Glutamatergic neuron (in vitro differentiated cells): ENCODE data around the gene LLGL2. TPM values are rescaled to one million over a fixed set of nuclear protein-coding genes. Genes with fewer than 3 reads are reported as not detected.
A peak's percentile ranks its signal among the peaks of the same experiment; 100 is the strongest.

Source experiments
- DNase-seq: peaks from one replicate; pipeline ENCODE4 v3.0.0; 2022
- H3K27ac Mint-ChIP-seq: one replicate; pipeline ENCODE4 v1.8.0; 2020; ENCODE audit warnings: mild to moderate bottlenecking, mixed read lengths, inconsistent platforms; ENCODE audit not compliant: unreplicated experiment
- H3K27me3 Mint-ChIP-seq: one replicate; pipeline ENCODE4 v1.8.0; 2020; ENCODE audit warnings: mild to moderate bottlenecking, moderate library complexity, mixed read lengths, inconsistent platforms; ENCODE audit not compliant: unreplicated experiment
- H3K36me3 Mint-ChIP-seq: one replicate; pipeline ENCODE4 v1.8.0; 2020; ENCODE audit warnings: mild to moderate bottlenecking, mixed read lengths, inconsistent platforms; ENCODE audit not compliant: unreplicated experiment
- H3K4me1 Mint-ChIP-seq: one replicate; pipeline ENCODE4 v1.8.0; 2020; ENCODE audit warnings: mild to moderate bottlenecking, low read depth, mixed read lengths, inconsistent platforms; ENCODE audit not compliant: unreplicated experiment
- H3K4me3 Mint-ChIP-seq: one replicate; pipeline ENCODE4 v1.8.0; 2020; ENCODE audit warnings: mild to moderate bottlenecking, mixed read lengths, inconsistent platforms; ENCODE audit not compliant: unreplicated experiment
- H3K9me3 Mint-ChIP-seq: one replicate; pipeline ENCODE4 v1.8.0; 2020; ENCODE audit warnings: mild to moderate bottlenecking, moderate library complexity, mixed read lengths, inconsistent platforms; ENCODE audit not compliant: unreplicated experiment
- CTCF ChIP-seq: fragments of 200-600 bp; sonication (generic); IDR thresholded peaks from one replicate; pipeline ENCODE4 v1.5.0; 2021; ENCODE audit not compliant: partially characterized antibody, unreplicated experiment
- total RNA-seq: library from RNA; stranded (reverse); fragmentation: NEBNext Ultra II Directional; extraction: Animal tissue kit (Norgen Biotek cat#: 25700); gene quantifications from one replicate; pipeline ENCODE4 v1.2.1, GENCODE V29; 2021; ENCODE audit not compliant: unreplicated experiment

The LLGL2 gene
- total RNA-seq, 1 donor from 2014 or later = 4.8 TPM

- no peak for DNase-seq
- TF ChIP-seq CTCF = no peak
- Mint-ChIP-seq H3K9me3 (peaks cover 1% of the 10 kb centered on the region), H3K36me3 (no peaks in the 10 kb centered on the region), H3K4me3 (no peak overlapping the region), H3K27me3 (no peaks in the 10 kb centered on the region), H3K27ac (no peak overlapping the region), H3K4me1 (no peaks in the 10 kb centered on the region)
Observed at GRCh38 chr17:75617675-75618074, 92.2 kb downstream of the LLGL2 start.

DNA sequence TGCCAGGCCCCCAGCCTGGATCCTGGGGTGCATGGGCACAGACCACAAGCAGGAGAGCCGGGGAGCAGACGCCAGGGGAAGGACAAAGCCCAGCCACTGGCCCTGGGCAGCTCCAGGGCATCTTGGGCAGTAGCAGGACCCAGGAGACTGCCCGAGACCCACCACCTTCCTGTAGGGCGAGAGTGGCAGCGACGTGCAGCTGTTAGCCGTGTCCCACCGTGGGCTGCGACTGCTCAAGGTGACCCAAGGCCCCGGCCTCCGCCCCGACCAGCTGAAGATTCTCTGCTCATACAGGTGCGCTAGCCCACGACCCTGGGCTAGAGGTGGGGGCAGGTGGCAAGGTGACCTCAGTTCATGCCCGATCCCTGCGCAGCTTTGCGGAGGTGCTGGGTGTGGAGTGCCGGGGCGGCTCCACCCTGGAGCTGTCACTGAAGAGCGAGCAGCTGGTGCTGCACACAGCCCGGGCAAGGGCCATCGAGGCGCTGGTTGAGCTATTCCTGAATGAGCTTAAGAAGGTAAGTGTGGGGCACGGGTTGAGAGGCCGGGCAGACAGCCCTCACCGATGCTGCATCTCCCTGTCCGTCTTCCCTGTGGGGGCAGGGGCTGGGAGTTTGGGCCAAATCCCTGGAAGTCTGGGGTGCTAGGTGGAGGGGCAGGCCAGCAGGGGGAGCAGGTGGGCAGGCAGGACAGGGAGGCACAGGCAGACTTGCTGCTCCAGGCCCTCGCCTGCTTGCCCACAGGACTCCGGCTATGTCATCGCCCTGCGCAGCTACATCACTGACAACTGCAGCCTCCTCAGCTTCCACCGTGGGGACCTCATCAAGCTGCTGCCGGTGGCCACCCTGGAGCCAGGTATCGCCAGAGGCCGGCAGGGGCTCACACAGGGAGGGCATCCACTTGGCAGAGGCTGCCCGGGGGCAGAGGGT is 94.3 kb downstream of the LLGL2 start:
- no peak overlapping the region for H3K4me3 Mint-ChIP-seq
- H3K27ac Mint-ChIP-seq = no peak overlapping the region
- peak; percentile 86 for DNase-seq
- H3K36me3 Mint-ChIP-seq = no peaks in the 10 kb centered on the region
- H3K4me1 Mint-ChIP-seq = no peaks in the 10 kb centered on the region
- peaks cover 3% of the 10 kb centered on the region for H3K9me3 Mint-ChIP-seq
- H3K27me3 Mint-ChIP-seq = peaks cover 4% of the 10 kb centered on the region
- peak; percentile 80 for TF ChIP-seq CTCF

GRCh38 chr17:75621489-75621888 is 96.0 kb downstream of the LLGL2 start:
- no peaks in the 10 kb centered on the region for H3K4me1 Mint-ChIP-seq
- no peak overlapping the region for H3K4me3 Mint-ChIP-seq
- TF ChIP-seq CTCF = no peak
- H3K9me3 Mint-ChIP-seq = peaks cover 3% of the 10 kb centered on the region
- no peak overlapping the region for H3K27ac Mint-ChIP-seq
- no peak for DNase-seq
- peaks cover 4% of the 10 kb centered on the region for H3K27me3 Mint-ChIP-seq
- H3K36me3 Mint-ChIP-seq = no peaks in the 10 kb centered on the region

GRCh38 chr17:75622076-75622475 is 96.6 kb downstream of the LLGL2 start:
- DNase-seq = no peak
- no peaks in the 10 kb centered on the region for H3K36me3 Mint-ChIP-seq
- H3K4me3 Mint-ChIP-seq = no peak overlapping the region
- H3K27ac Mint-ChIP-seq = no peak overlapping the region
- peaks cover 2% of the 10 kb centered on the region for H3K4me1 Mint-ChIP-seq
- peaks cover 3% of the 10 kb centered on the region for H3K9me3 Mint-ChIP-seq
- peaks cover 4% of the 10 kb centered on the region for H3K27me3 Mint-ChIP-seq
- TF ChIP-seq CTCF = no peak

DNA sequence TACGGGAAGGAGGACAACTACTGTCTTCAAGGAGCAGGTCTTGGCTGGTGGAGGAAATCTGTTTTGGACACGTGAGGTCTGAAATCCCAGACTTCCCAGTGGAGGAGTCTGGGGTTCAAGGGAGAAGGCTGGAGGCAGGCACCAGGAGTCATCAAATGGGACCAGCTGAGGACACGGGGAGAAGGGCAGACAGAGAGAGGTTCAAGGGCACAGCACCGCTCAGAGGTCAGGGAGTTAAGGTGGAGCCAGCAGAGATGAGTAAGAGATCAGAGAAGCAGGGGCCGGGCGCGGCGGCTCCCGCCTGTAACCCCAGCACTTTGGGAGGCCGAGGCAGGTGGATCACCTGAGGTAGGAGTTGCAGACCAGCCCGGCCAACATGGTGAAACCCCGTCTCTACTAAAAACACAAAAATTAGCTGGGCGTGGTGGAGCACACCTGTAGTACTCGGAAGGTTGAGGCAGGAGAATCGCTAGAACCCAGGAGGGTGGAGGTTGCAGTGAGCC is 97.3 kb downstream of the LLGL2 start:
- Mint-ChIP-seq H3K4me3 (no peak overlapping the region), H3K9me3 (peaks cover 3% of the 10 kb centered on the region), H3K27ac (no peak overlapping the region), H3K36me3 (no peaks in the 10 kb centered on the region), H3K4me1 (peaks cover 2% of the 10 kb centered on the region), H3K27me3 (peaks cover 4% of the 10 kb centered on the region)
- TF ChIP-seq CTCF = no peak
- no peak for DNase-seq
